Kidney (tissue), 14 donors: Measurements from ENCODE around the gene BRINP3. TPM values are rescaled to one million over a fixed set of nuclear protein-coding genes. Genes with fewer than 3 reads are reported as not detected.

Source experiments
- DNase-seq, 5 donors: peaks; one replicate each; pipeline ENCODE4 v3.0.0-alpha.2; 2013 to 2020
- FAIRE-seq: peaks from 2 replicates; lab custom pipeline; 2012; peaks lifted over from hg19 to GRCh38; lab: Jason Lieb, UNC
- H3K27ac ChIP-seq, 2 donors: one replicate each; pipeline ENCODE4 v1.7.0; 2013; ENCODE audit warnings: low read depth in 2 of 2, low read length in 2 of 2, inconsistent platforms in 1 of 2
- H3K27me3 ChIP-seq: one replicate; pipeline ENCODE4 v1.7.1; 2013; ENCODE audit warnings: low read length, inconsistent platforms; ENCODE audit not compliant: control insufficient read depth, insufficient read depth
- H3K36me3 ChIP-seq, 3 donors: one replicate each; pipeline versions ENCODE4 v1.7.0 to v1.7.1; 2013; ENCODE audit warnings: low read length in 3 of 3, control low read depth in 1 of 3, inconsistent platforms in 1 of 3; ENCODE audit not compliant: insufficient read depth in 3 of 3, control insufficient read depth in 2 of 3
- H3K4me1 ChIP-seq, 3 donors: one replicate each; pipeline versions ENCODE4 v1.7.0 to v1.7.1; 2013; ENCODE audit warnings: low read length in 3 of 3, inconsistent platforms in 1 of 3, low read depth in 1 of 3; ENCODE audit not compliant: control insufficient read depth in 2 of 3, insufficient read depth in 2 of 3
- H3K4me3 ChIP-seq, 3 donors: one replicate each; pipeline versions ENCODE4 v1.7.0 to v1.8.1; 2013; ENCODE audit warnings: low read length in 3 of 3, control low read depth in 1 of 3, inconsistent platforms in 1 of 3
- H3K9ac ChIP-seq, 3 donors: one replicate each; pipeline versions ENCODE4 v1.7.0 to v1.7.1; 2013; ENCODE audit warnings: low read length in 3 of 3, control low read depth in 1 of 3, inconsistent platforms in 1 of 3
- H3K9me3 ChIP-seq, 3 donors: one replicate each; pipeline versions ENCODE4 v1.7.0 to v1.7.1; 2013; ENCODE audit warnings: low read length in 3 of 3, control low read depth in 1 of 3, inconsistent platforms in 1 of 3; ENCODE audit not compliant: control insufficient read depth in 2 of 3, insufficient read depth in 1 of 3
- CTCF ChIP-seq: IDR thresholded peaks from 3 replicates; pipeline ENCODE4 v1.5.1; 2012; ENCODE audit warnings: mild to moderate bottlenecking, moderate library complexity, borderline replicate concordance; ENCODE audit not compliant: insufficient read depth; ENCODE audit errors: extremely low read depth
- intact Hi-C: fragments of 100-400 bp; cut with DNase I; formaldehyde crosslinking; loops from one replicate; pipeline ENCODE4 v1.11.1; 2022
- polyA plus RNA-seq: library from polyadenylated mRNA; stranded (reverse); fragments of 350-450 nt; fragmentation: Illumina TruSeq; extraction: RNeasy Lipid Tissue Mini Kit (QIAGEN cat#74804); gene quantifications from one replicate; pipeline ENCODE4 v1.2.3, GENCODE V29; 2014; ENCODE audit warnings: low read depth, low replicate concordance; ENCODE audit not compliant: insufficient read depth
- total RNA-seq: library from RNA; stranded (reverse); fragmentation: NEBNext Ultra II Directional; extraction: Animal tissue kit (Norgen Biotek cat#: 25700); gene quantifications from one replicate; pipeline ENCODE4 v1.2.1, GENCODE V29; 2021
- donor health status: control.
- donor health status: control.
- donor health status: control.
- donor health status: control.
- donor health status: control.
- donor health status: DM: yes; HTN: yes; CAD: no.
- donor health status: Normal renal cell carcinoma (clear cell type).

The BRINP3 gene
- total and polyA plus RNA-seq, 2 donors from 2014 or later, result 1.4 to 1.8 TPM

- H3K4me3 ChIP-seq, result no peak overlapping the region
- H3K9ac ChIP-seq, result no peak overlapping the region
- H3K9me3 ChIP-seq, result peaks cover 0 to 2% (median 0%) of the 10 kb centered on the region in 3 donors
- H3K27me3 ChIP-seq, result no peaks in the 10 kb centered on the region
- no peaks in the 10 kb centered on the region for H3K36me3 ChIP-seq
- TF ChIP-seq CTCF, result no peak
- DNase-seq, result peak in 1 of 5 donors; percentile 38
- H3K4me1 ChIP-seq, result no peaks in the 10 kb centered on the region
- intact Hi-C loops, result no loop called here
- FAIRE-seq, result no peak
- H3K27ac ChIP-seq, result no peak overlapping the region
Observed at GRCh38 chr1:190084552-190084951, 393.1 kb downstream of the BRINP3 start.

DNA sequence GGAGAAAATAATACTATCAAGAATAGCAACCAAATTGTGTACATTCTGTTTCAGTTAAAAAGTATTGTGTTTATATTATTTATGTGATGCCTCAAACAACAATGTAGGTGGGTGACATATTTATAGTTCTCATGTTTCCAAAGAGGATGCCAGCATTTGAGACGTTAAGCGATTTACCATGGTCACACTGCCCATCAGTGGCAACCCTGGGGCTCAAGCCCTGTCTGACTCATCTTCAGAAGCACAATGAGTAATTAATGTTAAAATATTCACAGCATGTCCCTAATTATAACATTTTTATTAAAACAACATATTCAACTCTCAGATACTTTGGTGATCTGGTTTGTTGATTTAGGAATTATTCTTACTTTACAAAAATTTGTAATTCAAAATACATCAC is 409.4 kb downstream of the BRINP3 start:
- intact Hi-C loops, result no loop called here
- no peak for FAIRE-seq
- Histone ChIP-seq H3K27ac (no peak overlapping the region), H3K9ac (no peak overlapping the region), H3K9me3 (no peaks in the 10 kb centered on the region), H3K27me3 (no peaks in the 10 kb centered on the region), H3K4me3 (no peak overlapping the region), H3K4me1 (no peaks in the 10 kb centered on the region), H3K36me3 (no peaks in the 10 kb centered on the region)
- DNase-seq, result no peak
- TF ChIP-seq CTCF, result no peak

DNA sequence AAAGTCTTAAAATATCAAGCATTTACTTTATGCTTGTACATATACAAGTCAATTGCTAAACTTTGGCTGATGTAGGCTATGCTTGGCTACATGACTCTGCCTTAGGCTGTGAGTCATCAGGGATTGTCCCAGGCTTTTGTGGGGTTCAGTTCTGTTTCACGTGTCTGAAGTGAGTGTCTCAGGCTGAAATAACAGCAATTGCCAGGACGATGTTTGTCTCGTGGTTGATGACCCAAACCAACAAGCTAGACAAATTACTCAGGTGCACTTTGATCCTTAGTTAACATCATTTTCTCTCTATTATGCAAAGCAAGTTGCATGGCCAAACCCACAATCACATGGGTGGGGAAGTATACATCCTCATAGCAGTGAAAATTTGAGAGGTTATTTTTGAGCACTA is 410.1 kb downstream of the BRINP3 start:
- no peak for TF ChIP-seq CTCF
- DNase-seq (peak in 1 of 5 donors; percentile 1), FAIRE-seq (no peak)
- no peaks in the 10 kb centered on the region for H3K36me3 ChIP-seq
- intact Hi-C loops, result no loop called here
- no peaks in the 10 kb centered on the region for H3K27me3 ChIP-seq
- no peak overlapping the region for H3K9ac ChIP-seq
- no peak overlapping the region for H3K4me3 ChIP-seq
- no peaks in the 10 kb centered on the region for H3K4me1 ChIP-seq
- H3K9me3 ChIP-seq, result no peaks in the 10 kb centered on the region
- no peak overlapping the region for H3K27ac ChIP-seq

DNA sequence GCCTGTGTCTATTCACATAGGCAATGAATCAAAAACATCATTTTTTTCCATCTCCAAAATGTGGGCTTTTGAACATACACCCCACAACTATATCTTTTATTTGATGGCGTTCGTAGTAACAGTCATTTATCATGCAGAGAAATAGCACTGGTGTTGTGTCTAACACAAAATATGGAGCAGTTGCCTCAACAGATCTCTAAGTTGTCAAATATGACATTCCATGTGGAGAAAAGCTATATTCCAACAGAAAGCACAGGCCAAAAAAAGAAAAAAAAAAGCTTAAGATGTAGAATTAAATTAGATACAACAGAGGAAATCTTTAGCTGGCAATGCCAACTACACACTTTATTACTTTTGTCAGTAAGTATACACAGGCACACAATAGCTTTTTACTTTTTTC is 411.7 kb downstream of the BRINP3 start:
- Histone ChIP-seq H3K9ac (no peak overlapping the region), H3K9me3 (no peaks in the 10 kb centered on the region), H3K4me3 (no peak overlapping the region), H3K36me3 (no peaks in the 10 kb centered on the region), H3K4me1 (no peaks in the 10 kb centered on the region), H3K27ac (no peak overlapping the region), H3K27me3 (no peaks in the 10 kb centered on the region)
- FAIRE-seq (no peak), DNase-seq (no peak)
- intact Hi-C loops, result no loop called here
- no peak for TF ChIP-seq CTCF
